ENCODE results near the gene SFXN2.
A peak's percentile ranks its signal among the peaks of the same experiment; 100 is the strongest.

DNA sequence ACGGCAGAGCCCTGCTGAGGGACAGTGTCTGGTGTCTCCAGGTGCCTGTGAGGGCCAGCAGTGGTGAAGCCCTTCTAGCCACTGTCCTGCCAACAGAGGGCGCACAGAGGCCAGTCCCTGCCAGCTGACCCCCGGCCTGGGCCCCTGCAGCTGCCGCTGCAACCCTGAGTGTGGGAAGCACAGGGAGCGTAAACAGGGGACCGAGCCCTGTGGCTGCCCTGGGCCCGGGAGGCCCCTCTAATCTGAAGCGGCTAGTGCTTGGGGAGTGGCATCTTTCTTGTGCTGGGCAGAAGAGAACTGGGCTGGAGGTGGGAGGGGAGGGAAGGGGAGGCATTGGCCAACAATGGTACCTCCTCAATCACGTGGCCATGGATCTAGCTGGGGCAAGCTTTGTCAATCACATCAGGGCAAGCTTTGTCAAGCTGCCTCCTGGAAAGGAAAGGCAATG, 35.6 kb upstream of the SFXN2 start:
- TF ChIP-seq, protein P1, sequence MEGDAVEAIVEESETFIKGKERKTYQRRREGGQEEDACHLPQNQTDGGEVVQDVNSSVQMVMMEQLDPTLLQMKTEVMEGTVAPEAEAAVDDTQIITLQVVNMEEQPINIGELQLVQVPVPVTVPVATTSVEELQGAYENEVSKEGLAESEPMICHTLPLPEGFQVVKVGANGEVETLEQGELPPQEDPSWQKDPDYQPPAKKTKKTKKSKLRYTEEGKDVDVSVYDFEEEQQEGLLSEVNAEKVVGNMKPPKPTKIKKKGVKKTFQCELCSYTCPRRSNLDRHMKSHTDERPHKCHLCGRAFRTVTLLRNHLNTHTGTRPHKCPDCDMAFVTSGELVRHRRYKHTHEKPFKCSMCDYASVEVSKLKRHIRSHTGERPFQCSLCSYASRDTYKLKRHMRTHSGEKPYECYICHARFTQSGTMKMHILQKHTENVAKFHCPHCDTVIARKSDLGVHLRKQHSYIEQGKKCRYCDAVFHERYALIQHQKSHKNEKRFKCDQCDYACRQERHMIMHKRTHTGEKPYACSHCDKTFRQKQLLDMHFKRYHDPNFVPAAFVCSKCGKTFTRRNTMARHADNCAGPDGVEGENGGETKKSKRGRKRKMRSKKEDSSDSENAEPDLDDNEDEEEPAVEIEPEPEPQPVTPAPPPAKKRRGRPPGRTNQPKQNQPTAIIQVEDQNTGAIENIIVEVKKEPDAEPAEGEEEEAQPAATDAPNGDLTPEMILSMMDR (IDR thresholded peaks at IDR 0.05): peak; percentile 43 to 63 (median 47)
- TF ChIP-seq POLR2A (IDR thresholded peaks at IDR 0.05; ENCODE audit: low read depth) (no peak), POLR2AphosphoS5 (IDR thresholded peaks at IDR 0.05) (peak in 1 of 2 donors; percentile 5)
